GM19324 (cell line): ENCODE results near the gene KNTC1.
"Not testable (repeated sequence)": the region's sequence is repeated elsewhere in the genome, so short reads cannot be mapped to it uniquely, and the experiment has no call there.

ENCODE experiments used
- ATAC-seq: cut with Tn5 transposase; IDR thresholded peaks from one replicate; pipeline ENCODE4 v1.9.1; 2021; ENCODE audit warnings: mild to moderate bottlenecking, moderate library complexity; ENCODE audit not compliant: unreplicated experiment, low FRiP score

The KNTC1 gene

DNA sequence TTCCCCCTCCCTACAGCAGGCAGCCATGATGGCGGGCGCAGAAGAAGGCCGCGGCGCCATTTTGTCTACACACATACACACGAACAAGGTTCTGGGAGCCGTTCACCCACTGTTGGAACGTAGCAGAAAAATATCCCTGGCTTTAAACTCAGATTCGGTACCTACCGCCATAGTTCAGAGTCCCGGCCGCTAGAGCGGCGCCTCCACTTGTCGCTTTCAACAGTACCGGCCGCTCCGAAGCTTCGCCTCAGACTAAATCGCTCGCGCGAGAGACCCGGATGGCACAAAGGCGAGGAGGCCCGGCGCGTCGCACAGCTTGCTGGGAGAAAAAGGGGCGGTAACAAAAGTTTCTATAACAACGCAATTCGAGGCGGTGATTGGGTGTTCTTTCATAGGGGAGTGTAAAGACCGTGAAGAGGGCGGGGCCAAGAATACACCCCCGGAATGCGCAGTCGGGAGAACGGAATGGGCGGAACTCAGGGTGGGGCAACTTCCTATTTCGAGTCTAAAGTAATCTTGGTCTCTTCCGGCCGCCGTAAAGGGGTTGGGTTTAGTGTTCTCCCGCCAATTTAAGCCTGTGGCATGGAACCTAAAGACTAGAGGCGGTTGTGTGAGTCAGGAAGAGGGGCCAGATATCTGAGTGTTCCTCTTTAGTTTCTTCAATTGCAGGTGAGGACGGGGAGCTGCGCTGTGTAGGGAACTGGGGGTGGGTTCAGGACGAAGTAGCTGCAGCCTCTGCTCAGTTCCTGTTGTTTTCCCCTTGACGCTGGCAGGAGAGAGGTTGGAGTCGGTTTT, at the start of gene KNTC1, which contains the start of gene RSRC2:
Gene KNTC1, plus strand, starts transcription at position 567 of the 795 bp plus-strand sequence. CDS start 2,815 bp downstream, outside the sequence.
Gene RSRC2, minus strand, starts transcription at position 254 of the 795 bp plus-strand sequence. Its CDS starts 83 bp downstream, at position 171.
- ATAC-seq, result peak; percentile 96

GRCh38 chr12:122480753-122481152, 46.3 kb upstream of the KNTC1 start:
- no peak for ATAC-seq

DNA sequence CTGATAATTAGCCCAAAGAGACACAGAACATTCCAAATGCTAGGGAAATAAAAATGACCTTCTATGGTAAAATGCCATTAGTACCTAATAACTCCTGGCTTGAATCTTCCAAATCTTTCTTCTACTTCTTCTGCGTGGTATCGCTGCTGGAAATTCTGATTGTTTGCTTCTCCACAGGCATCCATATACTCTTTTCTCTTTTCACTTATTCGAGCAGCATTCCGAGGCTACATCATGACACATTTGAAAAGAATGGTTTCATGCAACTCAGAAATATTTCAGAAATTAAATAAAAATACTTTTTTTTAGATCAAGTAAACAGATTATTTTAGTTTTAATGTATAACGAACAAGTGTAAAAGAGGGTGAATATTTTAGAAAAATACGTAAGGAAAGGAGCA, 45.2 kb upstream of the KNTC1 start:
- ATAC-seq, result no peak

GRCh38 chr12:122483969-122484368, 43.1 kb upstream of the KNTC1 start:
- ATAC-seq, result no peak

DNA sequence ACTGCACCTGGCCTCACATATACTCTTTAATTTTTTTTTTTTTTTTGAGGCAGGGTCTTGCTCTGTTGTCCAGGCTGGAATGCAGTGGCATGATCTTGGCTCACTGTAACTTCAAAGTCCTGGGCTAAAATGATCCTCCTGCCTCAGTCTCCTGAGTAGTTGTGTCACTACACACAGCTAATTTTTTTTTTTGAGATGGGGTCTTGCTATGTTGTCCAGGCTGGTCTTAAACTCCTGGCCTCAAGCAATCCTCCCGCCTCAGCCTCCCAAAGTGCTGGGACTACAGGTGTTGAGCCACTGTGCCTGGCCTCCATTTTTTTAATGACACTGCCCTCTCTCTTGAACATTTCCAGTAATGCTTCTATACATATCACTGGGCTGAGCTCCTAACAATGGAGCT, 42.7 kb upstream of the KNTC1 start:
- not testable (repeated sequence) for ATAC-seq

GRCh38 chr12:122486360-122486759, 40.7 kb upstream of the KNTC1 start:
- ATAC-seq, result not testable (repeated sequence)

DNA sequence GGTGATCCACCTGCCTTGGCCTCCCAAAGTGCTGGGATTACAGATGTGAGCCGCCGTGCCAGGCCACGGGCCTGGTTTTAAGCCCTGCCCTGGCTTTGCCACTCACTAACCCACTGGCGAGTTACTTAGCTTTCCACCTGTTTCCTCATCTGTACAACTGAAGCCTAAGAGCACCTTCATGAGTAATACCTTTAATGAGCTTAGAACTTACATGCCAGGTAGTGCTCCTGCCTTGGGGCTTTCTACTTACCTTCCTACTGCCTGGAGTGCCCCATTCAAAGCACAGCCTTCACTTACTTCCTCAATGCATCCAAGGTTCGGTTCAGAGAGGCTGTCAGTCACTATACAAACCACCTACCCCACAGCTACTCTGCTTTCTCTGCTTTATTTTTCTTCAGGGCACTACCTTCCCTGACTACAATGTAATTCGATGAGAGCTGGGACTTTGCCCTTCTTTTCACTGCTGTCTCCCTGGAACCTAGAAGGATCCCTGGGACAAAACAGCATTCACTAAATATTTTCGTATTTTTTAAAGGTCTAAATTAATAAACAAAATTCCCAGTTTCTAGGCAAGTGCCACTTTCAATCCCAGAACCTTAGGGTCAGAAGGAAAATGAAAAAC, 40.1 kb upstream of the KNTC1 start:
- ATAC-seq, result no peak

GRCh38 chr12:122487807-122488206, 39.2 kb upstream of the KNTC1 start:
- ATAC-seq, result not testable (repeated sequence)

DNA sequence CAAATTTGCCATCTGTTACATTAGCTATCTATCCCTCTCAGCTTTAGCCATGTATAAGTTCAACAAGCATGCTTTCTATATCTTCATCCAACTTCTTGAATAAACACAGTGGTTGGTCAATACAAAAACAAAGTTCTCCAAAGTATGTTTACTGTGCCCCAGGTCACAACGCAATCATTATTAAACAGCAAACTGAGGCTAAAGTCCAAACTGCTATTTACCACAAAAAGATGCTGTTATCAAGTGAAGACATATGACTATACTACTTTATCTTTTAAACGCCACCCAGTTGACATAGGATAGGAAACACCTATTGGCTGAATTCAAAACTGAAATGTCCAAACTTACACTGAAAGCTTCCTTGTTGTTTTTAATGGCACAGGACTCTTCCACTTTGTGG, 38.0 kb upstream of the KNTC1 start:
- ATAC-seq, result no peak

GRCh38 chr12:122491991-122492390, 35.1 kb upstream of the KNTC1 start:
- no peak for ATAC-seq

- not testable (repeated sequence) for ATAC-seq
Observed at GRCh38 chr12:122493222-122493621, 33.8 kb upstream of the KNTC1 start.

GRCh38 chr12:122495258-122495657, 31.8 kb upstream of the KNTC1 start:
- ATAC-seq, result no peak

DNA sequence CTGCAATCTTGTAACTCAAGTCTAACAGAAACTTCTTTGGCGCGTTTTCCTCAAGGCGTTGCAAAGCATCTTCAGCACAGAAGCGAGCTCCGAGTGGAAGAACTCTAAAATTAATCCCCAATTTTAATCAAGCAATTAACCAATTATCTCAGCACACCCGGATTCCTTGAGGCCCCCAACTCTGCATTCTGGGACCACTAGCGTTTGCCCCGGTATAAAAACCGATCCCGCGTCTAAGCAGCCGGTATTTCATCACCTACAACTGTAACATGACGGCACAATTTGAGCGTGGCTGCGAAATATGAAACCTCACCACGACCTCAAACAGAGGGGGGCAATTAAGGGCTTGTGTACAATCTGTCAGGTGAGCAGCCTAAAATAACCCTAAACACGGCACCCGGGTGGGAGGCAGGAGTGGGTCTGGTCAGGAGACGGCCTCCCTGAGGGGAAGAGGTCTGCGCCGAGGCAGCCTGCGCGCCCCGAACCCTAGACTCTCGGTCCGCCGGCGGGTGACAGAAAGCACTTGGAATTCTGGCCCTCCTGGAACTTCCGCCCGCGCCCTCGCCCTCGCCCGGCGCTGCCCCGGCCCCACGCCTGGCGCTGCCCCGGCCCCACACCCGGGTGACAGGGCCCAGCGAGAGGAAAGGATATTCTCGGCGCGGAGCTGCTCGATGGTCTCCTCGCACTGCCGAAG, 26.9 kb upstream of the KNTC1 start:
- ATAC-seq, result peak; percentile 24

DNA sequence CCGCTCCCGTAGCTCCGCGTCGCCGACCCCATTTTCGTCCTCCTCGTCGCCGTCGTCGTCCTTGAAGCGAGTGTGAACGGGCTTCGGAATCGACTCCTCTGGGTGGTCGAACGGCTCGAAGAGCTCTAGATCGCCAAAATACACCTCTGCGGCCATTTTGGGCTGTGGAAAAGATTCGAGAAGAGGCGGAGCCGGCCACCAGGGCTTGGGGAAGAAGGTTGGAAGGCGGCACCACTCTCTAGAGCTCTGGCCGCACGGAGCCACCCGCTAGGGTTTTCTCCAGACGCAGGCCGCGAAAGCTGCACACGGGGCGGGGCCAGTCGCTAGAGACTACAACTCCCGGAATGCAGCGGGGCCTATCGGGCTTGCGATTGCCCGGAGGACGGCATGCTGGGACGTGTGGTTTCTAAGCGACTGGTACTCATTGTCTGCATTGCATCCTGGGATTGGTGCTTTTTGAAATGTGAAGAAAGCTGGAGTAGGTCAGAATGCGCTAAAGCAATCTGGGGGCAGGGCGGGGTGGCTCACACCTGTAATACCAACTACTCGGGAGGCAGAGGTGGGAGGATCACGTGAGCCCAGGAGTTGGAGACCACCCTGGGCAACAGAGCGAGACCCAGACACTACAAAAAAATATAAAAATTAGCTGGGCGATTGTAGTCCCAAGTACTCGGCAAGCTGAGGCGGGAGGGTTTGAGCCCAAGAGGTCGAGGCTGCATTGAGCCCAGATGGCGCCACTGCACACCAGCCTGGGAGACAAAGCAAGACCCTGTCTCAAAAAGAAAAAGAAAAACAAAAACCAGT, 26.2 kb upstream of the KNTC1 start, which contains the start of gene ZCCHC8:
Gene ZCCHC8, minus strand, starts transcription at position 248 of the 804 bp plus-strand sequence. Its CDS starts 92 bp downstream, at position 156.
- peak; percentile 95 for ATAC-seq

GRCh38 chr12:122501489-122501989, 25.5 kb upstream of the KNTC1 start:
- ATAC-seq, result no peak

DNA sequence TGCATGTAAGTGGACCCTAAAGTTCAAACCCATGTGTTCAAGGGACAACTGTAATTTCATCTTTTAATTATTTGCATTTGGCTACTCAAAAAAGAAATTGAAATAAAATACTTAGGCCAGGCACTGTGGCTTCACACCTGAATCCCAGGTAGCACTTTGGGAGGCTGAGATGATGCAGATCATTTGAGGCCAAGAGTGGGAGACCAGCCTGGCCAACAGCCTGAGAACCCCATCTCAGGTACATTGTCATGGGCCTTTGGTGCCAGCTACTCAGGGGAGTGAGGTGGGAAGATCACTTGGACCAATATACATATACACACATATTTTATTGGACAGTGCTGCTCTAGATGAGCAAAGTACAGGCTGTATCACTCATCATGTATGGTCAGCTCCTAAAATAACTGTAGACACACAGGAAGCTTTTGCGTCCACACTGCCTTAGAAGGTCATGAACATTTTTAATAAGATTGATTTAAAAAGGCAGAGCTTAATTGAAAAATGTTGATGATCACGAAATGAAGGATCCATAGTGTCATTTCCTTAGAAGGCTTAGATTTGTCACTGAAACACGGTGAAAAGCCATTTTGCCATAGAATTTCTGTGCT, 23.8 kb upstream of the KNTC1 start:
- ATAC-seq, result no peak

- ATAC-seq, result no peak
Observed at GRCh38 chr12:122503783-122504590, 23.1 kb upstream of the KNTC1 start.

DNA sequence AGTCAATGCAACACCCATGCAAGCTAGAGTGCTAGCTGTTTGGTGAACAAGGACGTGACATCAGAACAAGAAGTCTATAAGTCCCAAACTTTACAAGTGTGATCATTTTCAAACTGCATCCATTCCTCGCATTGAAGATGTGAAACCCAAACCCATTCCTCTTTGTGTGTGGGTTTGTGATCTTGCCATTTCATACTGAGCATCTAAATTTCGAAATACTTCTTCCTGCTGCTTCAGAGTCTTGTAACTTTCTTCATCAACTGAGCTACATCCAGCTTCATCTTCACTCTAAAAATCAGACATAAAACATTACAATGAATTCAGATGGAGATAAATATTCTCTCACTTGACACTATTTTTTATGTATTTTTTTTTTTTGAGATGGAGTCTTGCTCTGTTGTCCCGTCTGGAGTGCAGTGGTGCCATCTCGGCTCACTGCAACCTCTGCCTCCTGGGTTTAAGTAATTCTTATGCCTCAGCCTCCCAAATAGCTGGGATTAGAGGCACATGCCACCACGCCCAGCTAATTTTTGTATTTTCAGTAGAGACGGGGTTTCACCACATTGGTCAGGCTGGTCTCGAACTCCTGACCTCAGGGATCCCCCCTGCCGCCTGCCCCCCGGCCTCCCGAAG, 21.5 kb upstream of the KNTC1 start:
- ATAC-seq, result no peak
